Measurements from ENCODE around the gene PCP4.

DNA sequence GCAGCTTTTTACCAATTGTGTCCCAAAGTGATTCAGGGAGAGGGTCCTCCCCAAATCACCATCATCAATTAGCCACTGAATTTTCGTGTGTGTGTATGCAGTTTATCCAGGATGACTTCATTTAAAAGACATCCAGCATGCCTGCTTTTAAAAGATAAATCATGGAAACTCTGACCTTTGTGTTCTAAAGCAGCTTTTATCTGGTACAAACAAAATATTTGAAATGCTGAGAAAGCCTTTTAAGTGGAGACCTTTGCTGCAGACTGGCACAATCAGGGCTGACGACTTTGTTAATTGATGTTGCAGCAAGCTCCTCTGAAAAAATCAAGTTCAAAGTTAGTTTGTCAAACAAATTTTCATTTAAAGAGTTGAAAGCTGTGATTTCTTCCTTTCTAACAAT is 104.7 kb downstream of the PCP4 start:
- TF ChIP-seq, protein P1, sequence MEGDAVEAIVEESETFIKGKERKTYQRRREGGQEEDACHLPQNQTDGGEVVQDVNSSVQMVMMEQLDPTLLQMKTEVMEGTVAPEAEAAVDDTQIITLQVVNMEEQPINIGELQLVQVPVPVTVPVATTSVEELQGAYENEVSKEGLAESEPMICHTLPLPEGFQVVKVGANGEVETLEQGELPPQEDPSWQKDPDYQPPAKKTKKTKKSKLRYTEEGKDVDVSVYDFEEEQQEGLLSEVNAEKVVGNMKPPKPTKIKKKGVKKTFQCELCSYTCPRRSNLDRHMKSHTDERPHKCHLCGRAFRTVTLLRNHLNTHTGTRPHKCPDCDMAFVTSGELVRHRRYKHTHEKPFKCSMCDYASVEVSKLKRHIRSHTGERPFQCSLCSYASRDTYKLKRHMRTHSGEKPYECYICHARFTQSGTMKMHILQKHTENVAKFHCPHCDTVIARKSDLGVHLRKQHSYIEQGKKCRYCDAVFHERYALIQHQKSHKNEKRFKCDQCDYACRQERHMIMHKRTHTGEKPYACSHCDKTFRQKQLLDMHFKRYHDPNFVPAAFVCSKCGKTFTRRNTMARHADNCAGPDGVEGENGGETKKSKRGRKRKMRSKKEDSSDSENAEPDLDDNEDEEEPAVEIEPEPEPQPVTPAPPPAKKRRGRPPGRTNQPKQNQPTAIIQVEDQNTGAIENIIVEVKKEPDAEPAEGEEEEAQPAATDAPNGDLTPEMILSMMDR (IDR thresholded peaks at IDR 0.05 in 8 of 11, conservative IDR thresholded peaks at IDR 0.05 in 3 of 11): no peak
- no peak for TF ChIP-seq POLR2A (IDR thresholded peaks at IDR 0.05)
- no peak for TF ChIP-seq POLR2AphosphoS5 (IDR thresholded peaks at IDR 0.05)

All from spleen (tissue), 7 donors.